NCI-H1105 (cell line): Measurements from ENCODE around the gene SWSAP1.
"Not testable (repeated sequence)": the region's sequence is repeated elsewhere in the genome, so short reads cannot be mapped to it uniquely, and the experiment has no call there.

Experiments
- DNase-seq: peaks from one replicate; lab custom pipeline; 2025; lab: John Stamatoyannopoulos, UW

SWSAP1 gene

GRCh38 chr19:11378319-11379189, 4.1 kb downstream of the SWSAP1 start:
- no peak for DNase-seq

GRCh38 chr19:11379269-11379845, 4.9 kb downstream of the SWSAP1 start:
- DNase-seq = not testable (repeated sequence)

- no peak for DNase-seq
These were observed 5.4 kb downstream of the SWSAP1 start for GRCh38 chr19:11379857-11380350.

GRCh38 chr19:11380653-11381537, 6.4 kb downstream of the SWSAP1 start:
- DNase-seq = peak; percentile 99

- peak; percentile 43 for DNase-seq
These were observed 8.6 kb downstream of the SWSAP1 start for GRCh38 chr19:11382898-11383705.

GRCh38 chr19:11383706-11384048, 9.2 kb downstream of the SWSAP1 start:
- no peak for DNase-seq

GRCh38 chr19:11384778-11385129, 10.3 kb downstream of the SWSAP1 start:
- DNase-seq = no peak

- DNase-seq = no peak
These were observed 12.9 kb downstream of the SWSAP1 start for GRCh38 chr19:11387162-11388034.

- DNase-seq = no peak
These were observed 15.9 kb downstream of the SWSAP1 start for GRCh38 chr19:11390359-11390758.

- DNase-seq = no peak
These were observed 16.6 kb downstream of the SWSAP1 start for GRCh38 chr19:11390933-11391680.

- no peak for DNase-seq
These were observed 22.7 kb downstream of the SWSAP1 start for GRCh38 chr19:11397089-11397610.

- DNase-seq = no peak
These were observed 25.2 kb downstream of the SWSAP1 start for GRCh38 chr19:11399667-11400066.

GRCh38 chr19:11400798-11401197, 26.3 kb downstream of the SWSAP1 start:
- no peak for DNase-seq

GRCh38 chr19:11401808-11402543, 27.5 kb downstream of the SWSAP1 start:
- DNase-seq = no peak

GRCh38 chr19:11404588-11405222, 30.2 kb downstream of the SWSAP1 start:
- DNase-seq = no peak

- no peak for DNase-seq
These were observed 31.6 kb downstream of the SWSAP1 start for GRCh38 chr19:11405846-11406643.

GRCh38 chr19:11406703-11407236, 32.3 kb downstream of the SWSAP1 start:
- not testable (repeated sequence) for DNase-seq
